ENCODE measurements around the gene CHST8.

CHST8 gene

GRCh38 chr19:33808399-33808798 lies 186.6 kb downstream of the CHST8 start:
- H3K27me3 ChIP-seq (ENCODE audit: insufficient read depth, poor library complexity, severe bottlenecking), result no peaks in the 10 kb centered on the region
- no peaks in the 10 kb centered on the region for H3K9me3 ChIP-seq (ENCODE audit: severe bottlenecking)
- TF ChIP-seq CTCF (IDR thresholded peaks at IDR 0.05; ENCODE audit: poor library complexity, severe bottlenecking), result no peak
- DNase-seq (ENCODE audit: low spot score) (no peak), ATAC-seq (ENCODE audit: low read depth) (no peak)
- H3K4me3 ChIP-seq (ENCODE audit: severe bottlenecking), result no peak overlapping the region
- peaks cover 5% of the 10 kb centered on the region for H3K4me1 ChIP-seq (ENCODE audit: insufficient read depth, poor library complexity, severe bottlenecking)
- H3K27ac ChIP-seq (ENCODE audit: poor library complexity, severe bottlenecking), result no peak overlapping the region
- peaks cover 41% of the 10 kb centered on the region for H3K36me3 ChIP-seq (ENCODE audit: low read depth)

DNA sequence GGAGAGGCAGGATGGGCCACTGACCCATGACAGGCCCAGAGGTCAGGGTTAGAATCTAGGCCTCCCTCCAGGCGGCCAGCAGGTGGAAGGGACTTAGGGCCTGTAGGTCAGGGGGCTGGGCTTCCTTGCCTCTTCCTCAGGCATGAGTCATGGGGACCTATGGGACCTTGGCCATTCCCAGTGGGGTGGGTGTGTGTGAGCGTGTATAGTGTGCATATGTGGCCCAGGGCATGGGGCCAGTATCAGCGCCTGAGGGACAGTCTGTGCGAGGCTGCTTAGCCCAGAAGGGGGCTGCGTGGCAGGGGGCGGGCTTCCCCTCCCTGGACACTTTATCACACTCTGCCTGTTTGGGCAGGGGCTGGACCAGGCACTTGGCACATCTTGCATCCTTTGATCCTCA lies 188.2 kb downstream of the CHST8 start:
- Histone ChIP-seq H3K27ac (ENCODE audit: poor library complexity, severe bottlenecking) (no peak overlapping the region), H3K9me3 (ENCODE audit: severe bottlenecking) (no peaks in the 10 kb centered on the region), H3K4me3 (ENCODE audit: severe bottlenecking) (no peak overlapping the region), H3K4me1 (ENCODE audit: insufficient read depth, poor library complexity, severe bottlenecking) (no peaks in the 10 kb centered on the region), H3K36me3 (ENCODE audit: low read depth) (peaks cover 30% of the 10 kb centered on the region), H3K27me3 (ENCODE audit: insufficient read depth, poor library complexity, severe bottlenecking) (no peaks in the 10 kb centered on the region)
- TF ChIP-seq CTCF (IDR thresholded peaks at IDR 0.05; ENCODE audit: poor library complexity, severe bottlenecking), result no peak
- ATAC-seq (ENCODE audit: low read depth), result 0 out of 3 replicates have a peak, but pooled peaks have one; percentile 22
- no peak for DNase-seq (ENCODE audit: low spot score)

- Histone ChIP-seq H3K36me3 (ENCODE audit: low read depth) (peaks cover 25% of the 10 kb centered on the region), H3K4me3 (ENCODE audit: severe bottlenecking) (no peak overlapping the region), H3K27me3 (ENCODE audit: insufficient read depth, poor library complexity, severe bottlenecking) (no peaks in the 10 kb centered on the region), H3K4me1 (ENCODE audit: insufficient read depth, poor library complexity, severe bottlenecking) (no peaks in the 10 kb centered on the region), H3K9me3 (ENCODE audit: severe bottlenecking) (no peaks in the 10 kb centered on the region), H3K27ac (ENCODE audit: poor library complexity, severe bottlenecking) (no peak overlapping the region)
- TF ChIP-seq CTCF (IDR thresholded peaks at IDR 0.05; ENCODE audit: poor library complexity, severe bottlenecking), result no peak
- no peak for DNase-seq (ENCODE audit: low spot score)
- ATAC-seq (ENCODE audit: low read depth), result no peak
These were observed 189.1 kb downstream of the CHST8 start for GRCh38 chr19:33810821-33811220.

DNA sequence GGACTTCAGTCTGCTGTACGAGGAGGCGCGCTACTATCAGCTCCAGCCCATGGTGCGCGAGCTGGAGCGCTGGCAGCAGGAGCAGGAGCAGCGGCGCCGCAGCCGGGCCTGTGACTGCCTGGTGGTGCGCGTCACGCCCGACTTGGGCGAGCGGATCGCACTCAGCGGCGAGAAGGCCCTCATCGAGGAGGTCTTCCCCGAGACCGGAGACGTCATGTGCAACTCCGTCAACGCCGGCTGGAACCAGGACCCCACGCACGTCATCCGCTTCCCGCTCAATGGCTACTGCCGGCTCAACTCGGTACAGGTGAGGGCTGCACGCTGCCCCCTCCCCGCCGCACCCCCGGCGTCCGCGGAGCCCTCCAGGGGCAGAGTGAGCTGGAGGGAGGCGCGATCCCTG lies 189.5 kb downstream of the CHST8 start:
- no peak for ATAC-seq (ENCODE audit: low read depth)
- DNase-seq (ENCODE audit: low spot score), result no peak

More for the DNA sequence above, 189.5 kb downstream of the CHST8 start:
- Histone ChIP-seq H3K4me3 (ENCODE audit: severe bottlenecking) (no peak overlapping the region), H3K9me3 (ENCODE audit: severe bottlenecking) (no peaks in the 10 kb centered on the region), H3K27ac (ENCODE audit: poor library complexity, severe bottlenecking) (no peak overlapping the region), H3K27me3 (ENCODE audit: insufficient read depth, poor library complexity, severe bottlenecking) (no peaks in the 10 kb centered on the region), H3K4me1 (ENCODE audit: insufficient read depth, poor library complexity, severe bottlenecking) (no peaks in the 10 kb centered on the region), H3K36me3 (ENCODE audit: low read depth) (peaks cover 25% of the 10 kb centered on the region)
- TF ChIP-seq CTCF (IDR thresholded peaks at IDR 0.05; ENCODE audit: poor library complexity, severe bottlenecking), result no peak

Measured in RWPE2 (cell line).